A549 (cell line): ENCODE measurements around the gene CYP2U1.
"Not testable (repeated sequence)": the region's sequence is repeated elsewhere in the genome, so short reads cannot be mapped to it uniquely, and the experiment has no call there.

Source experiments
- BCL3 ChIP-seq: fragments of >200 bp; sonication (Bioruptor Twin); formaldehyde crosslinking; IDR thresholded peaks from 3 replicates; pipeline ENCODE4 v1.6.1; 2016
- BHLHE40 ChIP-seq: IDR thresholded peaks from 2 replicates; pipeline ENCODE4 v1.6.1; 2012; ENCODE audit warnings: low read depth, low read length, inconsistent platforms
- CEBPB ChIP-seq, 2 experiments: fragments of >200 bp in 1 of 2; sonication (Bioruptor Twin) in 1 of 2; formaldehyde crosslinking in 1 of 2; IDR thresholded peaks; 2 replicates each; pipeline ENCODE4 v1.6.1; 2012 to 2016
- CTCF ChIP-seq: fragments of >200 bp; sonication (Bioruptor Twin); formaldehyde crosslinking; IDR thresholded peaks from 3 replicates; pipeline ENCODE4 v1.5.1; 2016
- E2F6 ChIP-seq: IDR thresholded peaks from 2 replicates; pipeline ENCODE4 v1.6.1; 2012; ENCODE audit warnings: low read depth, borderline replicate concordance
- EP300 ChIP-seq, 2 experiments: fragments of >200 bp; sonication (Bioruptor Twin); formaldehyde crosslinking; IDR thresholded peaks; 2 replicates in 1 of 2; 3 replicates in 1 of 2; pipeline ENCODE4 v1.6.1; 2016 to 2017
- HOXA7 ChIP-seq: fragments of 250-450 bp; sonication (Bioruptor Pico); IDR thresholded peaks from 2 replicates; pipeline ENCODE4 v1.5.0; 2020; ENCODE audit warnings: mild to moderate bottlenecking, moderate library complexity
- MAFK ChIP-seq: fragments of 450-650 bp; IDR thresholded peaks from 2 replicates; pipeline ENCODE4 v1.6.1; 2014; ENCODE audit not compliant: partially characterized antibody
- PBX3 ChIP-seq: IDR thresholded peaks from 2 replicates; pipeline ENCODE4 v1.6.1; 2012
- POLR2A ChIP-seq: IDR thresholded peaks from 2 replicates; pipeline ENCODE4 v1.6.1; 2012; ENCODE audit warnings: mild to moderate bottlenecking, low read length
- RAD21 ChIP-seq, 2 experiments: fragments of >200 bp in 1 of 2; sonication (Bioruptor Twin) in 1 of 2; formaldehyde crosslinking in 1 of 2; IDR thresholded peaks in 1 of 2; conservative IDR thresholded peaks in 1 of 2; 2 replicates in 1 of 2; 3 replicates in 1 of 2; pipeline ENCODE4 v1.6.1; 2012 to 2018; ENCODE audit warnings: inconsistent platforms in 1 of 2
- TP53 ChIP-seq: fragments of 250-450 bp; sonication (Bioruptor Pico); IDR thresholded peaks from 2 replicates; pipeline ENCODE4 v1.5.0; 2021; ENCODE audit warnings: mild to moderate bottlenecking, moderate library complexity

- not testable (repeated sequence) for TF ChIP-seq EP300 (IDR thresholded peaks at IDR 0.05); E2F6; CTCF; MAFK; BHLHE40; RAD21 (conservative IDR thresholded peaks at IDR 0.05 in 1 of 2, IDR thresholded peaks at IDR 0.05 in 1 of 2); TP53; POLR2A; PBX3; CEBPB (IDR thresholded peaks at IDR 0.05); HOXA7 (CRISPR knock-in tag); BCL3
Measured at GRCh38 chr4:107926875-107927274, 4.5 kb upstream of the CYP2U1 start.
